GM18873 (cell line): ENCODE data around the gene EID3.

Experiments used
- ATAC-seq: cut with Tn5 transposase; IDR thresholded peaks from one replicate; pipeline ENCODE4 v1.9.1; 2021; ENCODE audit warnings: mild to moderate bottlenecking, moderate library complexity, moderate number of reproducible peaks; ENCODE audit not compliant: unreplicated experiment, low FRiP score

EID3 gene

GRCh38 chr12:104353012-104353981, 49.8 kb downstream of the EID3 start:
- ATAC-seq = no peak

- no peak for ATAC-seq
Observed at GRCh38 chr12:104354167-104354867, 50.8 kb downstream of the EID3 start.
